GM19468 (cell line): ENCODE results near the gene LMO1.
A peak's percentile ranks its signal among the peaks of the same experiment; 100 is the strongest.

ENCODE experiments used
- ATAC-seq: cut with Tn5 transposase; IDR thresholded peaks from one replicate; pipeline ENCODE4 v1.9.1; 2021; ENCODE audit warnings: mild to moderate bottlenecking, moderate library complexity, moderate number of reproducible peaks; ENCODE audit not compliant: unreplicated experiment; ENCODE audit errors: extremely low read depth

LMO1 gene

DNA sequence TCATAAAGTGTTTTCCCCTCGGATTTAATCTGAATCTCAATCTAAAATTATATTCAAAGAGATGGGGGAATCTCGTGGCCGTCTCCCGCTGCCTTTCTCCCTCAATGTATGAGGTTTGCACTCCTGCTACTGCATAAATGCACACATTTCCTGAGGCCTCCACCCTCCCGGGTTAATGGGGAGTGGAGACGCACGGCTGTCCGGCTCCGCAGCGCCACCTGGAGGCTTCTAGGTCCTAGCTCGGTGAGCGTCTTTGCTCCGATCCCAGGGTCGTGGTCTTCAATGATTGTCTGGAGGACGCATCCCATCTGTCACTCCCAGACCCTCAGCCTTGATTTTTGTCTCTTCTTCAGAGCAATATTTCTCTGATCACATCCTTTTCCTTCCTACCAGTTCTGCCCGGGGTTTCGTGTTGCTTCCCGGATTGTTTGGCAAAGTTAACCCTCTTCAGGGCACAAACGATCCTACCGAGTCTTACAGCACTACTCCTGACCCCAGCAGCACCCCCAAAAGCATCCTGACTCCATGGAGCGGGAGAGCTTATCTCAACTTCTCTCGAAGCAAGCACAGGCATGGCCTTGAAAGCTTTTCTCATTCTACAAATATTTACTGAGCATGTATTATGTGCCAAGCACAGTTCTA, at the start of gene LMO1:
Gene LMO1 (minus strand): TSS at position 110 of the 642 bp plus-strand sequence. CDS start 516 bp downstream, outside the sequence.
- peak; percentile 64 for ATAC-seq

DNA sequence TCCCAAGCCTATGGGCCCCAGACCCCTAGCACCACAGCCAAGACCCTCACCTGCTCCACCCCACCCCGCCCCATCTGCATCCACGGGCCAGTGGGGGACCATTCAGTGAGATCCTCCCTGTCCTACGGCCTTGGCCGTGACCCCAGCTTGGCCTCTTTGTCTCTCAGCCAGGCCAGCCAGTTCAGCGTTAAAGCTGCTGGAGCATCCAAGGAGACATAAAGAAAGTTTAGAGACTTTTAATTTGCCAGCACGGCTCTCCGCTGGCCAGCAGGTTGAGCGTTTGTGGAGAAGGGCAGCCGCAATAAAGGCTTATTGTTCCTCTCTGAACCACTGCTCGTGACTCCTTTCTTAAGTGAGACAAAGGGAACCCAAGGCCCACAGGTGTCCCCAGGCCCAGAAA, 49.3 kb upstream of the LMO1 start:
- no peak for ATAC-seq

DNA sequence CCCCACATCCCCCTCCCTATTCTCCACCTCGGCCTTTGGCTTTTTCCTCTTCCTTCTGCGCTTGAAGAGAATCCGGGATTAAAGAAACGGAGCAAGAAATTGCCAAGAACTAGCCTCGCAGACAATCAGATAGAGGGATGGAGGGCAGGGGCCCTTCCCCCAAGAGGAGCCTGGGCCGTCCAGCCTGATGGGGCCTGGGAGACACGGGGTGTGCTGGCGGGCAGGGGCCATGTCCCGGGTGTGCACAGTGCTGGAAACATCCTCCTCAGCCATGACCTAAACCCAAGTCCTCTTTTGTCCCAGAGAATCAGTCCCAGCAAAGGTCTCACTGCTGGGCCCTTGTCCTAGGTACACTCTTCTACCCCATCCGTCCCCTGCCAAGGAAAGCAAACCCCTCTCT, 47.7 kb upstream of the LMO1 start:
- ATAC-seq: no peak

- no peak for ATAC-seq
These were observed 47.1 kb upstream of the LMO1 start for GRCh38 chr11:8310743-8311298.

- no peak for ATAC-seq
These were observed 46.2 kb upstream of the LMO1 start for GRCh38 chr11:8309862-8310261.

GRCh38 chr11:8309311-8309710, 45.6 kb upstream of the LMO1 start:
- ATAC-seq: no peak

- ATAC-seq: no peak
These were observed 43.9 kb upstream of the LMO1 start for GRCh38 chr11:8307601-8308000.

DNA sequence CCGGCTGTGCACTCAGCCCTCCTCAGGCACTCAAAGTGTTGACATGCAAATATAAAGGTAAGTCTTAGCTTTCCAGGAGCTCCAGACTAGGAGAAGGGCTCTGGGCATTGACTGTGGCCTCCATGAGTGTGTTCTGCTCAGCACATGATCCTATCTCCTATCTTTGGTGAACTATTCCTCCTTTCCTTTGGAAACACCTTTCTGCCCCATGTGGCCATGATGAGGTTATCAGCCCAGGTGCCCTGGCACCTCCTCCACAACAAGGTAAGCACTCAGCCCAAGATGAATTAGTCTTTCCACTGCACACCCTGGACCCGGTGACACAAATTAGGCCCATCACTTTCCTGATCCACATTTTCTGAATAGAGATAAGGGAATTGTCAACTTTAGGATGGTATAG, 37.9 kb upstream of the LMO1 start:
- no peak for ATAC-seq

- ATAC-seq: no peak
These were observed 35.4 kb upstream of the LMO1 start for GRCh38 chr11:8298801-8299786.

- no peak for ATAC-seq
These were observed 34.2 kb upstream of the LMO1 start for GRCh38 chr11:8297781-8298440.

DNA sequence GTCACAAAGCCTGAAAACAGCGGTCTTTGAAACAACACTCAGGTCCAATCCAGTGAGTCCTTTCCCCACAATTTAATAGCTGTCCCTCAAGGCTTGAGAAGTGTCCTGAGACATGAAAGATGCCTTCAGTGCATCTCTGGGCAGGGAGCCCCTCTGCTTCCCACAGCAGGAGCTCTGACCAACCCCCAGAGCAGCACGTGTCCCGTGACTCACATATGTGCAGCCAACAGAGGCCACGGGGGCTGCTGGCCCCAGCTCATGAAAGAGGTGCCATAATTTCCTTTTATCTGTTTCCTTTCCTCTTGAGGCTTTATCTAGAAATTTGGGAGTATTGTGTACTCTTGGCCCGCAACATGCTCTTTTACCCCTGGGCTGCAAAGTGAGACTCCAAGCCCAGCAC, 33.2 kb upstream of the LMO1 start:
- no peak for ATAC-seq

GRCh38 chr11:8296038-8296649, 32.5 kb upstream of the LMO1 start:
- no peak for ATAC-seq

GRCh38 chr11:8294251-8294935, 30.7 kb upstream of the LMO1 start:
- no peak for ATAC-seq

GRCh38 chr11:8293171-8293570, 29.5 kb upstream of the LMO1 start:
- no peak for ATAC-seq

DNA sequence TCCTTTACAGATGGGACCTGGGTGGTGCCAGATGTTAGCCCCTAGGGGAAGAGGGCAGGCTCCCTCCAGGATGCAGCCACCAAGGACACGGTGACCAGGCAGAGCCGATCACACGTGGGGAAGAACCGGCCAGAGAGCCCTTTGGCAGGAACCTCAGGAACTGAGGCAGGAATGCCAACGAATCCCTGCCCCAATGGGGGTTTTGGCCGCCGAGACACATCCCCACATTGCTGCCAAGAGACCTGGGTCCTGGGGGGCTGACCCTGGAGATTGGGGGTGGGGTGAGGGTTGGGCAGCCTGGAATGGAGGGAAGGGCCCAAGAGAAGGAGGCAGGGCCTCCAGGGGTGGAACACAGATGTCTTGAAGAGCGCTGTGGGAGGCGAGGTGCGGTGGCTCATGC, 28.7 kb upstream of the LMO1 start:
- ATAC-seq: no peak

DNA sequence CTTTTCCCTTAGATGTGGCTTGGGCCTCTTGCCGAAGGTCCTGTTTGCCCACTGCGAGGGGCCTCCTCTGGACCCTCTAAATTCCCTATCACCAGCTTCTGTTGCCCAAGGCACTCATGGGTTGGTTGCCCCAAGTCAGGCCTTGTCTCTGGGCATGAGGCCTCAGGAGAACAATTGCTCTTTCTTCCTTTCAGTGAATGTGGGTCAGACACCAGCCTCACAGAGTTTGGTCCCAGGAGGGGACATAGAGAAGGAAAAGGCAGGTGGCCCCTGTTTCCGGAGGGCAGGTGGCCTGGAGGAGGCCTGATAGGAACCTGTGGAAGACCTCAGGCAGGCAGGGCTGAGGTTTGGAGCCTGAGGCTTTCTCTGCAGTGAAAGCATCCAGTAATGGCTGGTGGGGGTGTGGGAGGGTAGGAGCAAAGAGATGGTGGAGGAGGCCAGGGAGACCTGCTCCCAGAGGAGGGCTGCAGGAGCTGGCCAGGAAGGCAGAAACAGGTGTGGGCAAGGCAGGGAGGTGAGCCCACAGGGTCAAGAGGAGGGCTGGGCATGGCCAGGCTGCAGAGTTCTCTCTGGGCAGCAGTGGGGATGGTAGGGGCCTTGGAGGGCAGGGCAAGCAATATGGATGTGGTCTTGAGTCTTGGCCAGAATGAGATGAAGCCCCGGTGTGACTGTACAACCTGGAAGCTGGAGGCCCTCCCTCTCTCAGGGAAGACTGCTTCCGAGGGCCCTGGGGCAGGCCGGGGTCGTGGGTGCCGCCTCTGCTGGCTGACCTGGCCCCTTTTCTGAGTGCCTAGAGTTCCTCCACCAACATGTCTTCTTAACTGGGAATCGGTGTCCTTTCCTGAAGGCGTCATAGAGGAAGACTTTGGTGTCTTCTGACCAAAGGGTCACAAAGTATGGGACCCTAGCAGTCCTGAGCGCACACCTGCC, 28.0 kb upstream of the LMO1 start:
- no peak for ATAC-seq

- no peak for ATAC-seq
These were observed 26.6 kb upstream of the LMO1 start for GRCh38 chr11:8290081-8290810.

DNA sequence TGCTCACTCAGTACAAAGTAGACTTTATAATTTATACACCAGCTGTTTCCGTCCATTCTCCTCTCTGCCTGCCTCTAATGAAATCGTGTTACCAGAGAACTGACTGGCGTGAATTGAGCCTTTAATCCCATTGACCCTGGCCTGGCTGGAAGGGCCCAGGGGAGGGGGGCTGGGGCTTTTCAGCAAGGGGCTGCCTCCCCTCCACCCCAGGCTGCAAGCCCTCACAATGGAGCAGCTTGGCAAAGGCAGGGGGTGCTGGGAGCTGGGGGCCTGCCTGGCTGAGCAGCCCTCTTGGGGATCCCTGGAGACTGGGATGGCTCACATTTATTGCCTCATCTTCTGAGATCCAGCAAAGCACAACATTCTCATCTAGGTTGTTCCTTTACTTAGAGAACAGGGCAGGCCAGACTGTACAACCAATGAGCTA, 25.8 kb upstream of the LMO1 start:
- ATAC-seq: no peak
